ENCODE results near the gene ZNF724.

DNA sequence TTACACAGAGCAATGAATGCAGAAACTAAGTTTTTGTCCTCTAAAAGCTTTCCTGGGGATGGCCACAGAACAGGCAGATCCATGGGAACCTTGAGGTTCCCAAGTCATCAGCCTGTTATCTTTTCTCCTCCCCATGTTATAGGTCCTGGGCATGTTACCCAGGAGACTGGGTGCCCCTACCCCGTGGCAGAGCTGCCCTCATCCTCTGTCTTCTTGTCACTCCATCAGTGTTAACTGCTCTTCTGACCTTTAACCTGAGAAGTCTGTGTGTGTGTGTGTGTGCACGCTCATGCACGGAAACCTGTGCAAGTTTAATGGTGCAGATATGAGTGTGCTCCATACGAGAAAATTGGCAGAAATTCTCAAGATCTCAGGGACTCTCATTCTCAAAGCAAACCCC, 43.9 kb upstream of the ZNF724 start:
- TF ChIP-seq, protein P1, sequence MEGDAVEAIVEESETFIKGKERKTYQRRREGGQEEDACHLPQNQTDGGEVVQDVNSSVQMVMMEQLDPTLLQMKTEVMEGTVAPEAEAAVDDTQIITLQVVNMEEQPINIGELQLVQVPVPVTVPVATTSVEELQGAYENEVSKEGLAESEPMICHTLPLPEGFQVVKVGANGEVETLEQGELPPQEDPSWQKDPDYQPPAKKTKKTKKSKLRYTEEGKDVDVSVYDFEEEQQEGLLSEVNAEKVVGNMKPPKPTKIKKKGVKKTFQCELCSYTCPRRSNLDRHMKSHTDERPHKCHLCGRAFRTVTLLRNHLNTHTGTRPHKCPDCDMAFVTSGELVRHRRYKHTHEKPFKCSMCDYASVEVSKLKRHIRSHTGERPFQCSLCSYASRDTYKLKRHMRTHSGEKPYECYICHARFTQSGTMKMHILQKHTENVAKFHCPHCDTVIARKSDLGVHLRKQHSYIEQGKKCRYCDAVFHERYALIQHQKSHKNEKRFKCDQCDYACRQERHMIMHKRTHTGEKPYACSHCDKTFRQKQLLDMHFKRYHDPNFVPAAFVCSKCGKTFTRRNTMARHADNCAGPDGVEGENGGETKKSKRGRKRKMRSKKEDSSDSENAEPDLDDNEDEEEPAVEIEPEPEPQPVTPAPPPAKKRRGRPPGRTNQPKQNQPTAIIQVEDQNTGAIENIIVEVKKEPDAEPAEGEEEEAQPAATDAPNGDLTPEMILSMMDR (IDR thresholded peaks at IDR 0.05; ENCODE audit: insufficient read depth, low read length): no peak
- TF ChIP-seq POLR2AphosphoS5 (IDR thresholded peaks at IDR 0.05; ENCODE audit: low read depth) (no peak), SPI1 (IDR thresholded peaks at IDR 0.05; ENCODE audit: borderline replicate concordance, low read depth) (no peak)
- TF ChIP-seq, protein P2, sequence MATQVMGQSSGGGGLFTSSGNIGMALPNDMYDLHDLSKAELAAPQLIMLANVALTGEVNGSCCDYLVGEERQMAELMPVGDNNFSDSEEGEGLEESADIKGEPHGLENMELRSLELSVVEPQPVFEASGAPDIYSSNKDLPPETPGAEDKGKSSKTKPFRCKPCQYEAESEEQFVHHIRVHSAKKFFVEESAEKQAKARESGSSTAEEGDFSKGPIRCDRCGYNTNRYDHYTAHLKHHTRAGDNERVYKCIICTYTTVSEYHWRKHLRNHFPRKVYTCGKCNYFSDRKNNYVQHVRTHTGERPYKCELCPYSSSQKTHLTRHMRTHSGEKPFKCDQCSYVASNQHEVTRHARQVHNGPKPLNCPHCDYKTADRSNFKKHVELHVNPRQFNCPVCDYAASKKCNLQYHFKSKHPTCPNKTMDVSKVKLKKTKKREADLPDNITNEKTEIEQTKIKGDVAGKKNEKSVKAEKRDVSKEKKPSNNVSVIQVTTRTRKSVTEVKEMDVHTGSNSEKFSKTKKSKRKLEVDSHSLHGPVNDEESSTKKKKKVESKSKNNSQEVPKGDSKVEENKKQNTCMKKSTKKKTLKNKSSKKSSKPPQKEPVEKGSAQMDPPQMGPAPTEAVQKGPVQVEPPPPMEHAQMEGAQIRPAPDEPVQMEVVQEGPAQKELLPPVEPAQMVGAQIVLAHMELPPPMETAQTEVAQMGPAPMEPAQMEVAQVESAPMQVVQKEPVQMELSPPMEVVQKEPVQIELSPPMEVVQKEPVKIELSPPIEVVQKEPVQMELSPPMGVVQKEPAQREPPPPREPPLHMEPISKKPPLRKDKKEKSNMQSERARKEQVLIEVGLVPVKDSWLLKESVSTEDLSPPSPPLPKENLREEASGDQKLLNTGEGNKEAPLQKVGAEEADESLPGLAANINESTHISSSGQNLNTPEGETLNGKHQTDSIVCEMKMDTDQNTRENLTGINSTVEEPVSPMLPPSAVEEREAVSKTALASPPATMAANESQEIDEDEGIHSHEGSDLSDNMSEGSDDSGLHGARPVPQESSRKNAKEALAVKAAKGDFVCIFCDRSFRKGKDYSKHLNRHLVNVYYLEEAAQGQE (IDR thresholded peaks at IDR 0.05; ENCODE audit: insufficient replicate concordance, low read depth): no peak
